CD14-positive monocyte (primary cell): Measurements from ENCODE around the gene TRIM38. TPM values are rescaled to one million over a fixed set of nuclear protein-coding genes. Genes with fewer than 3 reads are reported as not detected.
"Not testable (repeated sequence)": the region's sequence is repeated elsewhere in the genome, so short reads cannot be mapped to it uniquely, and the experiment has no call there.

Experiments used
- DNase-seq, 3 donors: peaks; one replicate each; pipeline ENCODE4 v3.0.0-alpha.2; 2011 to 2022
- H2AFZ ChIP-seq: 2 replicates; pipeline ENCODE4 v1.6.0; 2012; ENCODE audit warnings: mild to moderate bottlenecking, low read depth, low read length, inconsistent platforms; ENCODE audit not compliant: insufficient read depth, poor library complexity, severe bottlenecking
- H3K27ac ChIP-seq, 2 donors: 1 replicate in 1 of 2; 2 replicates in 1 of 2; pipeline ENCODE4 v1.5.1; 2012 to 2013; ENCODE audit warnings: low read length in 2 of 2, control low read depth in 1 of 2, inconsistent platforms in 1 of 2, low read depth in 1 of 2, mild to moderate bottlenecking in 1 of 2
- H3K27me3 ChIP-seq, 2 donors: one replicate each; pipeline versions ENCODE4 v1.6.0 to v1.6.1; 2011 to 2013; ENCODE audit warnings: low read length in 2 of 2; ENCODE audit not compliant: control insufficient read depth in 2 of 2, insufficient read depth in 2 of 2
- H3K36me3 ChIP-seq, 2 donors: replicated peaks in 1 of 2; 1 replicate in 1 of 2; 2 replicates in 1 of 2; pipeline versions ENCODE4 v1.5.1 to v1.6.1; 2012 to 2013; ENCODE audit warnings: low read length in 2 of 2, control low read depth in 1 of 2, inconsistent platforms in 1 of 2, mild to moderate bottlenecking in 1 of 2; ENCODE audit not compliant: insufficient read depth in 2 of 2, control insufficient read depth in 1 of 2
- H3K4me1 ChIP-seq, 2 donors: 1 replicate in 1 of 2; 2 replicates in 1 of 2; pipeline versions ENCODE4 v1.5.1 to v1.6.1; 2012 to 2013; ENCODE audit warnings: low read length in 2 of 2, control low read depth in 1 of 2, inconsistent platforms in 1 of 2, mild to moderate bottlenecking in 1 of 2, moderate library complexity in 1 of 2; ENCODE audit not compliant: insufficient read depth in 2 of 2, control insufficient read depth in 1 of 2
- H3K4me2 ChIP-seq: replicated peaks from 2 replicates; pipeline ENCODE3; 2012; ENCODE audit warnings: low read length, moderate library complexity, mild to moderate bottlenecking; ENCODE audit not compliant: poor library complexity, severe bottlenecking; ENCODE audit errors: extremely low read depth
- H3K4me3 ChIP-seq, 3 experiments: fragments of 200-600 bp in 1 of 3; sonication (generic) in 1 of 3; replicated peaks in 1 of 3; 1 replicate in 2 of 3; 2 replicates in 1 of 3; pipeline ENCODE4 v1.5.1; 2011 to 2013; ENCODE audit warnings: low read length in 3 of 3, mild to moderate bottlenecking in 3 of 3, control low read depth in 2 of 3, low read depth in 2 of 3, inconsistent platforms in 1 of 3, moderate library complexity in 1 of 3
- H3K79me2 ChIP-seq: 2 replicates; pipeline ENCODE4 v1.6.0; 2012; ENCODE audit warnings: mild to moderate bottlenecking, control low read depth, inconsistent platforms, low read length, moderate library complexity; ENCODE audit not compliant: insufficient read depth
- H3K9ac ChIP-seq: 2 replicates; pipeline ENCODE4 v1.6.0; 2017; ENCODE audit warnings: low read length, mild to moderate bottlenecking; ENCODE audit not compliant: insufficient read depth, poor library complexity, severe bottlenecking
- H3K9me3 ChIP-seq, 2 donors: replicated peaks in 1 of 2; 1 replicate in 1 of 2; 2 replicates in 1 of 2; pipeline versions ENCODE4 v1.5.1 to v1.6.1; 2012 to 2013; ENCODE audit warnings: low read length in 2 of 2, control low read depth in 1 of 2; ENCODE audit not compliant: control insufficient read depth in 1 of 2, insufficient read depth in 1 of 2
- H4K20me1 ChIP-seq: 2 replicates; pipeline ENCODE4 v1.6.0; 2012; ENCODE audit warnings: mild to moderate bottlenecking, low read length, control low read depth, moderate library complexity; ENCODE audit not compliant: insufficient read depth
- H3K27ac Mint-ChIP-seq, 7 donors: one replicate each; pipeline ENCODE4 v1.8.0; 2020; ENCODE audit warnings: mild to moderate bottlenecking in 7 of 7, mixed read lengths in 7 of 7, moderate library complexity in 6 of 7, inconsistent platforms in 2 of 7
- H3K27me3 Mint-ChIP-seq, 3 donors: one replicate each; pipeline ENCODE4 v1.8.0; 2021 to 2022; ENCODE audit warnings: low read depth in 3 of 3, mild to moderate bottlenecking in 3 of 3, mixed read lengths in 3 of 3, moderate library complexity in 3 of 3, inconsistent platforms in 1 of 3
- H3K36me3 Mint-ChIP-seq, 2 donors: one replicate each; pipeline ENCODE4 v1.8.0; 2020; ENCODE audit warnings: mixed read lengths in 2 of 2, inconsistent platforms in 1 of 2, mild to moderate bottlenecking in 1 of 2
- H3K4me1 Mint-ChIP-seq: one replicate; pipeline ENCODE4 v1.8.0; 2020; ENCODE audit warnings: mild to moderate bottlenecking, mixed read lengths
- H3K4me3 Mint-ChIP-seq, 2 donors: one replicate each; pipeline ENCODE4 v1.8.0; 2020; ENCODE audit warnings: mild to moderate bottlenecking in 2 of 2, mixed read lengths in 2 of 2, moderate library complexity in 1 of 2
- H3K9me3 Mint-ChIP-seq, 7 donors: one replicate each; pipeline ENCODE4 v1.8.0; 2020 to 2022; ENCODE audit warnings: mixed read lengths in 7 of 7, mild to moderate bottlenecking in 6 of 7, moderate library complexity in 6 of 7, inconsistent platforms in 2 of 7
- CTCF ChIP-seq: fragments of 200-600 bp; IDR thresholded peaks from one replicate; pipeline ENCODE4 v1.8.0; 2022; ENCODE audit warnings: antibody characterized with exemption, mild to moderate bottlenecking
- WGBS: methylation state at CpG from one replicate; pipeline ENCODE4 v1.1.5; 2013; ENCODE audit warnings: missing lambda C conversion rate; ENCODE audit not compliant: insufficient coverage; 5-methylcytosine and 5-hydroxymethylcytosine counted together
- intact Hi-C, 2 donors: fragments of 100-400 bp; cut with micrococcal nuclease; formaldehyde crosslinking; loops; one replicate each; pipeline versions ENCODE4 v1.15.0 to v1.15.1; 2023
- polyA plus RNA-seq, 3 donors: library from polyadenylated mRNA; depleted of rRNA in 1 of 3; unstranded in 2 of 3; stranded (reverse) in 1 of 3; fragments of 300-500 nt in 2 of 3; fragments of >200 nt in 1 of 3; fragmentation: Illumina TruSeq in 2 of 3; gene quantifications; 1 replicate in 2 of 3; 2 replicates in 1 of 3; pipeline ENCODE4 v1.2.3, GENCODE V29; 2012 to 2021

The TRIM38 gene
- polyA plus RNA-seq, 3 donors = 4.1 to 23.2 (median 8.0) TPM

GRCh38 chr6:26006086-26006939, 43.7 kb downstream of the TRIM38 start:
- no peak for TF ChIP-seq CTCF
- no peaks in the 10 kb centered on the region for H3K36me3 ChIP-seq
- no peaks in the 10 kb centered on the region for H3K9me3 ChIP-seq
- intact Hi-C loops = no loop called here
- no peak overlapping the region for H3K4me3 ChIP-seq
- Mint-ChIP-seq H3K4me1 (peaks cover 13% of the 10 kb centered on the region), H3K9me3 (peaks cover 0 to 2% (median 0%) of the 10 kb centered on the region in 7 donors), H3K27ac (no peak overlapping the region), H3K36me3 (peaks cover 11 to 12% of the 10 kb centered on the region in 2 donors), H3K27me3 (peaks cover 0 to 2% (median 0%) of the 10 kb centered on the region in 3 donors), H3K4me3 (no peak overlapping the region)
- no peak overlapping the region for H3K4me2 ChIP-seq
- H3K27ac ChIP-seq = no peak overlapping the region
- no peak overlapping the region for H3K9ac ChIP-seq
- H3K4me1 ChIP-seq = no peaks in the 10 kb centered on the region
- no peak for DNase-seq
- H2AFZ ChIP-seq = no peak overlapping the region
- H3K27me3 ChIP-seq = no peaks in the 10 kb centered on the region
- no peaks in the 10 kb centered on the region for H4K20me1 ChIP-seq
- no peaks in the 10 kb centered on the region for H3K79me2 ChIP-seq

GRCh38 chr6:26006940-26007305, 44.3 kb downstream of the TRIM38 start:
- H3K9me3 ChIP-seq, H3K9me3 Mint-ChIP-seq, H3K9ac ChIP-seq, H3K4me2 ChIP-seq, H3K79me2 ChIP-seq, H3K27ac ChIP-seq, H3K4me1 ChIP-seq, intact Hi-C loops, H3K27me3 ChIP-seq, DNase-seq, H3K4me3 Mint-ChIP-seq, H3K27me3 Mint-ChIP-seq, H4K20me1 ChIP-seq, H2AFZ ChIP-seq, H3K4me3 ChIP-seq, H3K36me3 ChIP-seq: not testable (repeated sequence)
- H3K4me1 Mint-ChIP-seq = peaks cover 13% of the 10 kb centered on the region
- no CpG with 5 or more reads among the region's 1 CpG for WGBS
- H3K27ac Mint-ChIP-seq = peak overlapping the region in 2 of 7 donors; percentile 8 to 70
- peaks cover 10 to 11% of the 10 kb centered on the region in 2 donors for H3K36me3 Mint-ChIP-seq
